Osteocyte (in vitro differentiated cells): ENCODE data around the gene LRRC51. TPM values are rescaled to one million over a fixed set of nuclear protein-coding genes. Genes with fewer than 3 reads are reported as not detected.
A peak's percentile ranks its signal among the peaks of the same experiment; 100 is the strongest.

Source experiments
- DNase-seq: peaks from one replicate; pipeline ENCODE4 v3.0.0; 2021; ENCODE audit warnings: mixed read lengths; ENCODE audit not compliant: unreplicated experiment; ENCODE audit errors: extremely low spot score
- H3K27ac Mint-ChIP-seq: one replicate; pipeline ENCODE4 v1.8.0; 2021; ENCODE audit warnings: mild to moderate bottlenecking, mixed read lengths; ENCODE audit not compliant: unreplicated experiment
- H3K27me3 Mint-ChIP-seq: one replicate; pipeline ENCODE4 v1.8.0; 2021; ENCODE audit warnings: mixed read lengths; ENCODE audit not compliant: unreplicated experiment
- H3K36me3 Mint-ChIP-seq: one replicate; pipeline ENCODE4 v1.8.0; 2021; ENCODE audit warnings: mixed read lengths; ENCODE audit not compliant: unreplicated experiment
- H3K4me1 Mint-ChIP-seq: one replicate; pipeline ENCODE4 v1.8.0; 2021; ENCODE audit warnings: mixed read lengths; ENCODE audit not compliant: unreplicated experiment
- H3K4me3 Mint-ChIP-seq: one replicate; pipeline ENCODE4 v1.8.0; 2021; ENCODE audit warnings: mild to moderate bottlenecking, moderate library complexity, mixed read lengths; ENCODE audit not compliant: unreplicated experiment
- H3K9me3 Mint-ChIP-seq: one replicate; pipeline ENCODE4 v1.8.0; 2021; ENCODE audit warnings: mixed read lengths; ENCODE audit not compliant: unreplicated experiment
- total RNA-seq: library from RNA; stranded (reverse); gene quantifications from 2 replicates; pipeline ENCODE4 v1.2.1, GENCODE V29; 2021
- TF ChIP-seq, protein P1 (sequence below): fragments of 200-600 bp; sonication (generic); IDR thresholded peaks from 2 replicates; pipeline ENCODE4 v1.5.0; 2021; ENCODE audit warnings: antibody characterized with exemption, mild to moderate bottlenecking, moderate library complexity

The LRRC51 gene
- total RNA-seq, 1 donor from 2014 or later, result 9.1 TPM

- Mint-ChIP-seq H3K27me3 (no peaks in the 10 kb centered on the region), H3K4me1 (peaks cover 44% of the 10 kb centered on the region), H3K27ac (peak overlapping the region; percentile 83), H3K4me3 (no peak overlapping the region), H3K36me3 (peaks cover 7% of the 10 kb centered on the region), H3K9me3 (no peaks in the 10 kb centered on the region)
- TF ChIP-seq, protein P1, sequence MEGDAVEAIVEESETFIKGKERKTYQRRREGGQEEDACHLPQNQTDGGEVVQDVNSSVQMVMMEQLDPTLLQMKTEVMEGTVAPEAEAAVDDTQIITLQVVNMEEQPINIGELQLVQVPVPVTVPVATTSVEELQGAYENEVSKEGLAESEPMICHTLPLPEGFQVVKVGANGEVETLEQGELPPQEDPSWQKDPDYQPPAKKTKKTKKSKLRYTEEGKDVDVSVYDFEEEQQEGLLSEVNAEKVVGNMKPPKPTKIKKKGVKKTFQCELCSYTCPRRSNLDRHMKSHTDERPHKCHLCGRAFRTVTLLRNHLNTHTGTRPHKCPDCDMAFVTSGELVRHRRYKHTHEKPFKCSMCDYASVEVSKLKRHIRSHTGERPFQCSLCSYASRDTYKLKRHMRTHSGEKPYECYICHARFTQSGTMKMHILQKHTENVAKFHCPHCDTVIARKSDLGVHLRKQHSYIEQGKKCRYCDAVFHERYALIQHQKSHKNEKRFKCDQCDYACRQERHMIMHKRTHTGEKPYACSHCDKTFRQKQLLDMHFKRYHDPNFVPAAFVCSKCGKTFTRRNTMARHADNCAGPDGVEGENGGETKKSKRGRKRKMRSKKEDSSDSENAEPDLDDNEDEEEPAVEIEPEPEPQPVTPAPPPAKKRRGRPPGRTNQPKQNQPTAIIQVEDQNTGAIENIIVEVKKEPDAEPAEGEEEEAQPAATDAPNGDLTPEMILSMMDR, result no peak
- DNase-seq, result no peak
Measured at GRCh38 chr11:72069787-72070251, 10.8 kb upstream of the LRRC51 start.

GRCh38 chr11:72070491-72070890 lies 10.2 kb upstream of the LRRC51 start:
- no peak for DNase-seq
- Mint-ChIP-seq H3K4me3 (no peak overlapping the region), H3K27ac (peak overlapping the region; percentile 83), H3K36me3 (peaks cover 7% of the 10 kb centered on the region), H3K9me3 (no peaks in the 10 kb centered on the region), H3K4me1 (peaks cover 44% of the 10 kb centered on the region), H3K27me3 (no peaks in the 10 kb centered on the region)
- TF ChIP-seq, protein P1, result no peak

GRCh38 chr11:72072348-72072747 lies 8.3 kb upstream of the LRRC51 start:
- DNase-seq, result no peak
- Mint-ChIP-seq H3K4me1 (peaks cover 43% of the 10 kb centered on the region), H3K4me3 (peak overlapping the region; percentile 5), H3K27me3 (no peaks in the 10 kb centered on the region), H3K9me3 (no peaks in the 10 kb centered on the region), H3K36me3 (peaks cover 9% of the 10 kb centered on the region), H3K27ac (peak overlapping the region; percentile 86)
- TF ChIP-seq, protein P1, result no peak

- TF ChIP-seq, protein P1, result no peak
- H3K27ac Mint-ChIP-seq, result peak overlapping the region; percentile 52
- H3K9me3 Mint-ChIP-seq, result no peaks in the 10 kb centered on the region
- H3K27me3 Mint-ChIP-seq, result no peaks in the 10 kb centered on the region
- peaks cover 4% of the 10 kb centered on the region for H3K36me3 Mint-ChIP-seq
- peaks cover 45% of the 10 kb centered on the region for H3K4me1 Mint-ChIP-seq
- H3K4me3 Mint-ChIP-seq, result no peak overlapping the region
- no peak for DNase-seq
Measured at GRCh38 chr11:72075109-72075508, 5.5 kb upstream of the LRRC51 start.

DNA sequence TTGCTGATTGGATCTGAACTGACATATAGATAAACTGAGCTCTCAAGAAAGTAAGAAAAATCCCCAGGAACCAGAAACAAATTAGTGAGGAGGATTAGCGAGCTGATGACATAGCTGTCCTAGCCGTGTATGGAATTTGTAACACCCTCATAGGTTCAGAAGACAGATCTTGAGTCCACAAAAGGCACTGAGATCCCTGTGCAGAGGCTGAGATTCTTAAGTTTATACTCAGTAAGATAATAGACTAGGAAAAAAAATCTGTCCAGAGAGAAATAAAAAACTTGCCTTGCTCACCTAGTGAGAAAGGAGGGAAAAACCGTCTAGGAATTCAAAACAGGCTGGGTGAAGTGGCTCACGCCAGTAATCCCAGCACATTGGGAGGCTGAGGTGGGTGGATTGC lies 4.9 kb upstream of the LRRC51 start:
- Mint-ChIP-seq H3K36me3 (peaks cover 4% of the 10 kb centered on the region), H3K27ac (no peak overlapping the region), H3K27me3 (no peaks in the 10 kb centered on the region), H3K4me1 (peaks cover 43% of the 10 kb centered on the region), H3K9me3 (no peaks in the 10 kb centered on the region), H3K4me3 (no peak overlapping the region)
- DNase-seq, result no peak
- TF ChIP-seq, protein P1, result no peak
